Measurements from ENCODE around the gene ALDH3B1.

DNA sequence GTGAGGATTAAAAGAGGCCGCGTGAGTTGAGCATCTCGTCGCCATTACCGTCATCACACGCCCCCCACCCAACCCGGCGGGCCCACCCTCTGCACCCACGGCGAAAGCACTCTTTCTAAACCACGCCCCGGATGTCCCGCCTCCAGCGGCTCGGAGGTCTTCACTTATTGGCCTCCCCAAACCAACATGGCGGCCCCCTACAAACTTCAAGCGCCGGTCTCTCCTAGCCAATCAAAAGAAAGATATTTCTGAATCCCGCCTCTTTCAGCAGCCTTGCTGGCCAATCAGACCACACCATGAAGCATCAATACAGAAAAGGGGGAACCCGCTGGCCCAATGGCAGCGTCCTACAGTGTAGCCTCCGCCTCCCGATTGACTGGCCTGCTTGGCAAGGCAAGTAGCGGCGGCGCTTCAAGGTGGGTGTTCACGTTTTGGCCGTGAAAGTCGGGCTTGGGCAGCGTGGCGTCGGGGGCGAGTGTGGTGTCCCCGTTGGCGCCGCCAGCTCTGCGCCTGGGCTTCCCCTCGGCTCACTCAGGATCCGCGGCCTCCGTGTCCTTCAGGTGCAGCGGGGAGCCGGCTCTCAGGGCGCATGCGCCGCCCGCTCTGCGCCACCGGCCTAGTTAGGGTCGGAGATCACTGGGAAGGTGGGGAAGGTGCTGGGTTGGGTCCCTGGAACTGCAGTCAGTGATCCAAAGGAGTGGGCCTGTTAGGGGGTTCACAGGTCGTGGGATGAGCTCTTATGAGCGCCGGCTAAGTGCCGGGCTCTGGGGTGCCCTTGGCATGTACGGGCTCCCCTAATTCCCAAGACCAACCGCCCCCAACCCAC, 20.4 kb downstream of the ALDH3B1 start, which contains the start of gene NDUFS8:
- TF ChIP-seq, protein P1, sequence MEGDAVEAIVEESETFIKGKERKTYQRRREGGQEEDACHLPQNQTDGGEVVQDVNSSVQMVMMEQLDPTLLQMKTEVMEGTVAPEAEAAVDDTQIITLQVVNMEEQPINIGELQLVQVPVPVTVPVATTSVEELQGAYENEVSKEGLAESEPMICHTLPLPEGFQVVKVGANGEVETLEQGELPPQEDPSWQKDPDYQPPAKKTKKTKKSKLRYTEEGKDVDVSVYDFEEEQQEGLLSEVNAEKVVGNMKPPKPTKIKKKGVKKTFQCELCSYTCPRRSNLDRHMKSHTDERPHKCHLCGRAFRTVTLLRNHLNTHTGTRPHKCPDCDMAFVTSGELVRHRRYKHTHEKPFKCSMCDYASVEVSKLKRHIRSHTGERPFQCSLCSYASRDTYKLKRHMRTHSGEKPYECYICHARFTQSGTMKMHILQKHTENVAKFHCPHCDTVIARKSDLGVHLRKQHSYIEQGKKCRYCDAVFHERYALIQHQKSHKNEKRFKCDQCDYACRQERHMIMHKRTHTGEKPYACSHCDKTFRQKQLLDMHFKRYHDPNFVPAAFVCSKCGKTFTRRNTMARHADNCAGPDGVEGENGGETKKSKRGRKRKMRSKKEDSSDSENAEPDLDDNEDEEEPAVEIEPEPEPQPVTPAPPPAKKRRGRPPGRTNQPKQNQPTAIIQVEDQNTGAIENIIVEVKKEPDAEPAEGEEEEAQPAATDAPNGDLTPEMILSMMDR (IDR thresholded peaks at IDR 0.05; ENCODE audit: insufficient read depth, low read depth, low read length): no peak
- no peak for TF ChIP-seq EZH2 (IDR thresholded peaks at IDR 0.05; ENCODE audit: insufficient read depth, low read length)
